ENCODE measurements around the gene ZKSCAN5.

Gene ZKSCAN5

GRCh38 chr7:99499371-99499720 is 5.1 kb upstream of the ZKSCAN5 start:
- TF ChIP-seq CTCF (IDR thresholded peaks at IDR 0.05) = no peak

- TF ChIP-seq CTCF (IDR thresholded peaks at IDR 0.05) = no peak
These were observed 4.5 kb upstream of the ZKSCAN5 start, which contains the start of gene ZNF394 for GRCh38 chr7:99499721-99500636. TSS of gene ZNF394 (minus strand) at chr7:99500281. CDS start at chr7:99500093, 188 bp downstream.

GRCh38 chr7:99500637-99501009 is 3.8 kb upstream of the ZKSCAN5 start:
- TF ChIP-seq CTCF (IDR thresholded peaks at IDR 0.05) = no peak

GRCh38 chr7:99504281-99504602 is 220 bp upstream of the ZKSCAN5 start:
- TF ChIP-seq CTCF (IDR thresholded peaks at IDR 0.05) = no peak

- no peak for TF ChIP-seq CTCF (IDR thresholded peaks at IDR 0.05)
These were observed 831 bp downstream of the ZKSCAN5 start for GRCh38 chr7:99505324-99505662.

- TF ChIP-seq CTCF (IDR thresholded peaks at IDR 0.05) = no peak
These were observed 9.6 kb downstream of the ZKSCAN5 start for GRCh38 chr7:99514050-99514449.

- no peak for TF ChIP-seq CTCF (IDR thresholded peaks at IDR 0.05)
These were observed 16.9 kb downstream of the ZKSCAN5 start for GRCh38 chr7:99521399-99521798.

All from LNCAP (cell line).